Astrocyte of the cerebellum (primary cell): ENCODE measurements around the gene ANO10.
A peak's percentile ranks its signal among the peaks of the same experiment; 100 is the strongest.

Experiments used
- DNase-seq: peaks from one replicate; pipeline ENCODE4 v3.0.0-alpha.2; 2011; ENCODE audit warnings: low read depth
- H3K4me3 ChIP-seq: 2 replicates; pipeline ENCODE4 v1.5.1; 2011; ENCODE audit warnings: mild to moderate bottlenecking, low read depth, low read length, moderate library complexity
- in situ Hi-C: cut with HindIII; loops from 2 replicates; pipeline ENCODE4 v1.10.0; 2017; ENCODE audit warnings: low sequenced_read_pairs
- TF ChIP-seq, protein P1 (sequence below): IDR thresholded peaks from 2 replicates; pipeline ENCODE4 v1.5.1; 2012; ENCODE audit warnings: low read length, low read depth, moderate library complexity, mild to moderate bottlenecking; ENCODE audit errors: missing control alignments

The ANO10 gene

GRCh38 chr3:43413676-43414368 lies 208.0 kb downstream of the ANO10 start:
- DNase-seq: no peak
- in situ Hi-C loops: no loop called here
- TF ChIP-seq, protein P1, sequence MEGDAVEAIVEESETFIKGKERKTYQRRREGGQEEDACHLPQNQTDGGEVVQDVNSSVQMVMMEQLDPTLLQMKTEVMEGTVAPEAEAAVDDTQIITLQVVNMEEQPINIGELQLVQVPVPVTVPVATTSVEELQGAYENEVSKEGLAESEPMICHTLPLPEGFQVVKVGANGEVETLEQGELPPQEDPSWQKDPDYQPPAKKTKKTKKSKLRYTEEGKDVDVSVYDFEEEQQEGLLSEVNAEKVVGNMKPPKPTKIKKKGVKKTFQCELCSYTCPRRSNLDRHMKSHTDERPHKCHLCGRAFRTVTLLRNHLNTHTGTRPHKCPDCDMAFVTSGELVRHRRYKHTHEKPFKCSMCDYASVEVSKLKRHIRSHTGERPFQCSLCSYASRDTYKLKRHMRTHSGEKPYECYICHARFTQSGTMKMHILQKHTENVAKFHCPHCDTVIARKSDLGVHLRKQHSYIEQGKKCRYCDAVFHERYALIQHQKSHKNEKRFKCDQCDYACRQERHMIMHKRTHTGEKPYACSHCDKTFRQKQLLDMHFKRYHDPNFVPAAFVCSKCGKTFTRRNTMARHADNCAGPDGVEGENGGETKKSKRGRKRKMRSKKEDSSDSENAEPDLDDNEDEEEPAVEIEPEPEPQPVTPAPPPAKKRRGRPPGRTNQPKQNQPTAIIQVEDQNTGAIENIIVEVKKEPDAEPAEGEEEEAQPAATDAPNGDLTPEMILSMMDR: no peak
- H3K4me3 ChIP-seq: no peak overlapping the region

DNA sequence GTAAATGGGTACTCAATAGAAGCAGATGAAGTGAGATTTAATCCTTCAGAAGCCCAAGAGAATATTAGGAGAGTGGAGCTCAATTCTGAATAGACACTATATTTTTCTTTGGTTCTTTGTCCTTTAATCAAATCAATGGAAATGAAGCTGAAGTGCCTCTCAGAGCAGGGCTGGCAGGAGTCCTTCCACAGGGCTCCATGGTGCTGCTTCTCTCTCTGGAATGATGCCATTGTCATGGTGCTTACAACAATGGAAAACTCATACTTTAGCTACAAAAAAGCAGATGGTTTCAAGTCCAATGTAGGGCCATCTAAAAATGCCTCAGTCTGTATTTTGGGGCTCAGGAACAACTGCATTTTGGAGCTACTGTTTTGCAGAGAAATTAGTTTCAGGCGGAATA lies 210.4 kb downstream of the ANO10 start:
- no peak for DNase-seq

GRCh38 chr3:43410592-43410991 lies 211.2 kb downstream of the ANO10 start:
- TF ChIP-seq, protein P1: no peak
- in situ Hi-C loops: no loop called here
- H3K4me3 ChIP-seq: no peak overlapping the region
- DNase-seq: no peak

More for the DNA sequence above, 210.4 kb downstream of the ANO10 start:
- in situ Hi-C loops: no loop called here
- no peak overlapping the region for H3K4me3 ChIP-seq
- TF ChIP-seq, protein P1: no peak

DNA sequence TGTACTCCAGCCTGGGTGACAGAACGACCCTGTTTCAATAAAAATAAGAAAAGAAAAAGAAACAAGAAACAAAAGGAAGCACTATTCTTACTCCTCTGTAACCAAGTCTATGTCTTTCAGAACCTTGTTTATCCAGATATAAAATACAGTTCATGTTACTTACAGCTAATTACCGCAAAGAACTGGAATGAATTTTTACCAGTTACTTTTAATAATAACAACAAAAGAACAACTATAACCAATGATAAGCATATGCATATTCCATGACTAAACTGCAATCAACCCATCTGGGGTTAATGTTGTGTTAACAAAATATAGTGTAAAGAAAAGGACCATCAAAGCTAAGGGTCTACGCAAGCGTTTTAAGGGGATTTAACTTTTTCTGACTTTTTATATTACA lies 212.3 kb downstream of the ANO10 start:
- in situ Hi-C loops: no loop called here
- H3K4me3 ChIP-seq: no peak overlapping the region
- TF ChIP-seq, protein P1: no peak
- no peak for DNase-seq

- no peak overlapping the region for H3K4me3 ChIP-seq
- in situ Hi-C loops: no loop called here
- TF ChIP-seq, protein P1: no peak
- no peak for DNase-seq
Observed at GRCh38 chr3:43406643-43407023, 215.2 kb downstream of the ANO10 start.

GRCh38 chr3:43405888-43406642 lies 215.7 kb downstream of the ANO10 start:
- in situ Hi-C loops: no loop called here
- H3K4me3 ChIP-seq: no peak overlapping the region
- TF ChIP-seq, protein P1: no peak
- DNase-seq: peak; percentile 72
